GM10266 (cell line): ENCODE results near the gene ACP7.

Experiments
- DNase-seq: peaks from one replicate; pipeline ENCODE4 v3.0.0; 2012; ENCODE audit errors: extremely low spot score
- TF ChIP-seq, protein P1 (sequence below): IDR thresholded peaks from 2 replicates; pipeline ENCODE4 v1.5.1; 2012; ENCODE audit warnings: mild to moderate bottlenecking, low read depth; ENCODE audit not compliant: control insufficient read depth, insufficient read depth; ENCODE audit errors: missing control alignments

The ACP7 gene

DNA sequence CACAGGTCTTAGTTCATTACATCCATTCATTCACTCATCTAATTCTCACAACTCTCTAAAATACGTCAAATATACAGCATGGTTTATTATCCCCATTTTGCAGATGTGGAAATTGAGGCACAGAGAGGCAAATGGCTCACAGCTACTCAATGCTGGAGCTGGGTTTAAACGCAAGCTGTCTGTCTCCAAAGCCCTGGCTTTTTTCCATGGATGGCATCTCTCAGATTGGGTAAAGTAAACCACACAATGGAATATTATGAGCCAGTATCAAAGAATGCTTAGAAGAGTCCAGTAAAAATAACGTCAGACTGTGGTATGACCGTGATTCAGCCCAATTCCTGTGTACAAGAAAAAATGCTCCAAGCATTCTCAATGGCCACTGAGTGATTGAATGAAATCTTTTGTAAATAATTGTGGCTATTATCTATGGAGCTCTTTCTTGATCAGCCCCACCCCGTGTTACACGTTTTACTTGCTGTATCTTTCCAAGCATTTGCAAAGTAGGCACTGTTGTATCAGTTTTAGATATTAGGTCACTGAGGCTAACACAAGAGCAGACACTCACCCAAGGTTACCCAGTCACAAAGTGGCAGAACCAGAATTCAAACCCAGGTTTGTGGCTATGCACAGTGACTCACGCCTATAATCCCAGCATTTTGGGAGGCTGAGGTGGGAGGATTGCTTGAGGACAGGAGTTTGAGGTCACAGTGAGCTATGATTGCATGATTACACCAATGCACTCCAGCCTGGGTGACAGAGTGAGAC is 5.5 kb upstream of the ACP7 start:
- TF ChIP-seq, protein P1, sequence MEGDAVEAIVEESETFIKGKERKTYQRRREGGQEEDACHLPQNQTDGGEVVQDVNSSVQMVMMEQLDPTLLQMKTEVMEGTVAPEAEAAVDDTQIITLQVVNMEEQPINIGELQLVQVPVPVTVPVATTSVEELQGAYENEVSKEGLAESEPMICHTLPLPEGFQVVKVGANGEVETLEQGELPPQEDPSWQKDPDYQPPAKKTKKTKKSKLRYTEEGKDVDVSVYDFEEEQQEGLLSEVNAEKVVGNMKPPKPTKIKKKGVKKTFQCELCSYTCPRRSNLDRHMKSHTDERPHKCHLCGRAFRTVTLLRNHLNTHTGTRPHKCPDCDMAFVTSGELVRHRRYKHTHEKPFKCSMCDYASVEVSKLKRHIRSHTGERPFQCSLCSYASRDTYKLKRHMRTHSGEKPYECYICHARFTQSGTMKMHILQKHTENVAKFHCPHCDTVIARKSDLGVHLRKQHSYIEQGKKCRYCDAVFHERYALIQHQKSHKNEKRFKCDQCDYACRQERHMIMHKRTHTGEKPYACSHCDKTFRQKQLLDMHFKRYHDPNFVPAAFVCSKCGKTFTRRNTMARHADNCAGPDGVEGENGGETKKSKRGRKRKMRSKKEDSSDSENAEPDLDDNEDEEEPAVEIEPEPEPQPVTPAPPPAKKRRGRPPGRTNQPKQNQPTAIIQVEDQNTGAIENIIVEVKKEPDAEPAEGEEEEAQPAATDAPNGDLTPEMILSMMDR: no peak
- DNase-seq: no peak

DNA sequence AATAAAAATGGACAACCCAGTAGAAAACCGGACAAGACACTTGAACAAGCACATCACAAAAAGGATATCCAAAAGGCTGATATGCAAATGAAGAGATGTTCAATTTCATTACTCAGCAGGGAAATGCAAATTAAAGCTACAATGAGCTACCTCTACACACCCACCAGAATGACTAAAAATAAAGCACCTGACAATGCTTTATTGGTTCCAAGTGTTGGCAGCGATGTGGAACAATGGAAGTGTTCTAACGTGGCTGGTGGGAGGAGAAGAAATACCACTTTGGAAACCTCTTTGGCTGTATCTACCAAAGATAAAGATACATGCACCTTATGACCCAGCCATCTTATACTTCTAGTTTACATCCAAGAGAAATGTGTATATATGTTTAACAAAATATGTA is 3.7 kb upstream of the ACP7 start:
- TF ChIP-seq, protein P1: no peak
- DNase-seq: no peak

DNA sequence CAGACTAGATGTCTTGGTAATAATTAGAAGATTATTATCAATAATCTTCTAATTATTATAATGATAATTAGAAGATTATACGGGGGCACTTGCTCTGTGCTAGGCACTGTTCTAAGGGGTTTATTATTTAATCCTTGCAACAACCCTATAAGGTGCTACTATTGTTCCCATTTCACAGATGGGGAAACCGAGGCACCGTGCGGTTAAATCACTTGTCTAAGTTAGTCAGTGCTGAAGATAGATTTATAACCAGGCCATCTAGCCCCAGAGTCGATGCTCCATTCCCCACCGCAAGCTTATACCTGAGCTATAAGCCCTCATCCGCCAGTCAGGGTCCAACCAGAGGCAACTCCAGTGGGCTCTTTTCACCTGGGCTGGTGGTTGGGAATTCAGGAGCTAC is 2.0 kb upstream of the ACP7 start:
- DNase-seq: no peak
- TF ChIP-seq, protein P1: no peak

DNA sequence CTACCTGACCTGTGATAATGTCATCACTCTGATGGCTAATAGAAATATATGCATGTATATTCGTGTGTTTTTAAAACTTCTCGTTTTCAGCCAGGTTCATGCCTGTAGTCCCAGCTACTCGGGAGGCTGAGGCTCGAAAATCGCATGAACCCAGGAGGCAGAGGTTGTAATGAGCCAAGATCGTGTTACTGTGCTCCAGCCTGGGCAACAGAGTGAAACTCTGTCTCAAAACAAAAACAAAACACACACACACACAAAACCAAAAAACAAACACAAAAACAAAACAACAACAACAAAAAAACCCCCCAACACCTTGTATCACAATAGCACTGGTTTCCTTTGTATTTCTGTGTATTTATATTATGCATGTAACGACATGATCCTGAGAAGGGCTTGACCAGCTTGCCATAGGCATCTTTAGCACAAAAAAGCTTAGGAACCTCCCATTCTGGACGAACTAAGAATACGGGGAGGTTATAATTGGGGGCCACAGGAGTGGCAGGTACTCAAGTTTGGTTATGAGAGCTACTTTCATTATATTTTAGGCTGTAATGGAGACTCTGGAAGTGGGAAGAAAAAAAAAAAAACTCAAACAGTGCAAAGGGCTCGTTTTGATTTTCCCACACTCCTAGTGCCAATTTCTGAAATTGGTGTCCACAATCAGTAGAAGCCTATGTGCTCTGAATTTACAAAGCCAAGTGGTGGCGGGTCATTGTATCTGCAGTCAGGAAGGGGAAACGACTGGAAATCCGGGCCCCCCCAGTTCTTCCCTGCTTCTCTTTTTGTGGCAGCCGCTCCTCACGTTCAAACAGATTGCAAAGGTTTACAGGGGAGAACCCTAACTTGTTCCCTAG is 1.2 kb upstream of the ACP7 start:
- TF ChIP-seq, protein P1: no peak
- DNase-seq: no peak

DNA sequence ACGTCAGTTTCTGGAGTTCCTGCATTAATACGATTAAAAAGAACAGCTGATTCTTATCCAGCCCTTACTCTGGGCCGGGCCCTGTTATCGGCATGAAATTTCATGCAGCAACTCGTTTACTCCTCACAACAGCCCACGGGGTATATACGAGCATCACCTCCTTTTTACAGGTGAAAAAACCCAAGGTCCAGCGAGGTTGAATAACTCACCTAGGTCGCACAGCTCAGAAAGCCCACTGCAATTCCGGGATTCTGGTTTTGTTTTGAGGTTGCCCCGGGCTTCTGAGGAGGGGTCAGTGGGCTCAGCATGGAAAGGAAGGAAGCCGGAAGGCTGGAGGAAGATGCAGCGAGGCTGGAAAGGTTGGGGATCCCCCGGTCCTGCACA is 577 bp upstream of the ACP7 start:
- TF ChIP-seq, protein P1: no peak
- DNase-seq: peak; percentile 16

DNA sequence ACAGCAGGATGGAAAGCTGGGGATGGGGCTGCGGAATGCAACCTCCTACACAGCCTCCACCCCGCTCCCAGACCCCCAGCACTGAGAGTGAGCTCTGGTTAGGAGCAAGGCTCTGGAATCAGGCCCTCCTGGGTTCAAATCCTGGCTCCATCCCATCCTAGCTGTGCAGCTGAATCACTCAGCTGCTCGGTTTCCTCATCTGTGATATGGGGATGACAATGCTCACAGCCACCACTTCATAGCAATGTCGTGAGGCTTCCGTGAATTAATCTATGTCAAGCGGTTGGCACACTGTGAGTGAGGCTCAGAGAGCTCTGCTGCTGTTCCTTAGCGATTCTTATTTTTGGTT is 538 bp downstream of the ACP7 start:
- TF ChIP-seq, protein P1: no peak
- peak; percentile 12 for DNase-seq

DNA sequence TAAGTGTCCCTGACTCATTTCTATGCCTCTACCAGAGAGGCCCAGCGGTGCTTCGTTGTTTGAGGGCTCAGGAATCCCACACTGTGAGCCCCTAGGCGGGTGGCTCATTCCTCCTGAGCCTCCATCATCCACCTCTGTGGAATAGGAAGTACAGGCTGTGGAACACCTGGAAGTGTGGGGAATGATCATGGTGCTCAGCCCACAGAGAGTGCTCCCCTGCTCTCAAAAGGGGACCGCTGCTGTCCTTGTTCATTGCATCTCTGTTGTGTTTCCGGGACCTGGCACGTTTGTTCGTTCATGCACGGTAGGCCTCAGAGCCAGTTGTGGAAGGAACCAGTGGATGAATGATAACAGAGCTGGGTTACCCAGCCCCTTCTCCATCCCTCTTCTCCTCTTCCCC is 1.2 kb downstream of the ACP7 start:
- peak; percentile 10 for DNase-seq
- TF ChIP-seq, protein P1: no peak
